SU-DHL-6 (cell line): ENCODE results near the gene AGRP.

ENCODE experiments used
- H2AFZ ChIP-seq: fragments of 200-600 bp; sonication (generic); 2 replicates; pipeline ENCODE4 v1.6.1; 2014; ENCODE audit warnings: low read depth, mild to moderate bottlenecking, moderate library complexity, mixed read lengths, antibody characterized with exemption, low read length; ENCODE audit not compliant: severe bottlenecking
- H3F3A ChIP-seq: fragments of 200-600 bp; shearing (Covaris generic); 2 replicates; pipeline ENCODE4 v1.6.0; 2016; ENCODE audit warnings: antibody characterized with exemption, mild to moderate bottlenecking; ENCODE audit not compliant: insufficient read depth
- H3K27ac ChIP-seq: fragments of 200-600 bp; sonication (generic); 2 replicates; pipeline ENCODE4 v1.5.1; 2016; ENCODE audit warnings: low read depth, mild to moderate bottlenecking, low read length, moderate library complexity, mixed read lengths
- H3K27me3 ChIP-seq: fragments of 200-600 bp; sonication (generic), shearing (Covaris generic); 2 replicates; pipeline ENCODE4 v1.6.0; 2014; ENCODE audit warnings: mild to moderate bottlenecking, low read length
- H3K36me3 ChIP-seq: fragments of 200-600 bp; sonication (generic); 2 replicates; pipeline ENCODE4 v1.6.1; 2014; ENCODE audit warnings: mild to moderate bottlenecking, low read length, mixed read lengths
- H3K4me2 ChIP-seq: fragments of 300-600, 200-600 bp; shearing (Covaris generic), sonication (generic); 2 replicates; pipeline ENCODE4 v1.6.0; 2014; ENCODE audit warnings: low read length, low read depth, mild to moderate bottlenecking; ENCODE audit not compliant: poor library complexity, severe bottlenecking
- H3K4me3 ChIP-seq: fragments of 200-600 bp; sonication (generic); 2 replicates; pipeline ENCODE4 v1.5.1; 2014; ENCODE audit warnings: antibody characterized with exemption, low read length, mild to moderate bottlenecking, mixed read lengths; ENCODE audit not compliant: insufficient read depth, poor library complexity, severe bottlenecking
- H3K79me2 ChIP-seq: fragments of 200-600 bp; sonication (generic); 2 replicates; pipeline ENCODE4 v1.6.1; 2014; ENCODE audit warnings: mild to moderate bottlenecking, low read length, moderate library complexity; ENCODE audit not compliant: insufficient read depth
- H3K9ac ChIP-seq: fragments of 200-600 bp; sonication (generic); 2 replicates; pipeline ENCODE4 v1.7.0; 2014; ENCODE audit warnings: mild to moderate bottlenecking, low read length
- H3K9me2 ChIP-seq: fragments of 200-600 bp; sonication (generic); replicated peaks from 2 replicates; pipeline ENCODE4 v1.6.1; 2014; ENCODE audit warnings: low read length; ENCODE audit not compliant: insufficient read depth
- H3K9me3 ChIP-seq: fragments of 200-600 bp; sonication (generic); 2 replicates; pipeline ENCODE4 v1.6.1; 2014; ENCODE audit warnings: low read length, mixed read lengths; ENCODE audit not compliant: insufficient read depth
- H4K20me1 ChIP-seq: fragments of 200-600 bp; sonication (generic); 2 replicates; pipeline ENCODE4 v1.6.1; 2014; ENCODE audit warnings: low read depth, mild to moderate bottlenecking, antibody characterized with exemption, low read length, moderate library complexity, mixed read lengths
- CTCF ChIP-seq: fragments of 200-600 bp; sonication (generic); IDR thresholded peaks from one replicate; pipeline ENCODE4 v1.5.1; 2017; ENCODE audit warnings: antibody characterized with exemption, mild to moderate bottlenecking, low read length, moderate library complexity; ENCODE audit not compliant: insufficient read depth, poor library complexity, severe bottlenecking
- EZH2phosphoT487 ChIP-seq: fragments of 200-600 bp; sonication (generic), shearing (Covaris generic); conservative IDR thresholded peaks from 2 replicates; pipeline ENCODE4 v1.6.1; 2018; ENCODE audit warnings: mild to moderate bottlenecking, antibody characterized with exemption, low read length, moderate library complexity, mixed read lengths

Gene AGRP, protein sequence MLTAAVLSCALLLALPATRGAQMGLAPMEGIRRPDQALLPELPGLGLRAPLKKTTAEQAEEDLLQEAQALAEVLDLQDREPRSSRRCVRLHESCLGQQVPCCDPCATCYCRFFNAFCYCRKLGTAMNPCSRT

DNA sequence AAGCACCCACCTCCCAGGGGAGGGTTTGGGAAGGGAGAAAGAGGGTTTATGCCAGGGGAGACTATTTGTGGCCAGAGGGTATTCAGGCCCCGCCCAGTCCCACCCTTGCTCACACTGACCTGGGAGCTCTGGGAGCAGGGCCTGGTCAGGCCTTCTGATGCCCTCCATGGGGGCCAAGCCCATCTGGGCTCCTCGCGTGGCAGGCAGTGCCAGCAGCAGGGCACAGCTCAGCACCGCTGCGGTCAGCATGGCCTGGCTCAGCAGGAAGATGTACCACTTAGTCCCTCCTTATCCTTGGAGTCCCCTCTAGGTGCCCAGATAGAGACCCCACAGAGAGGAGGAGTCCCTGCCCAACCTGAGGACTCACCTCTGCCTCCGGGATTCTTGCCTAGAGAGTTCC, at the start of gene AGRP:
Gene AGRP (minus strand): TSS at position 398 of the 400 bp plus-strand sequence. CDS start 149 bp downstream, at position 249.
- TF ChIP-seq EZH2phosphoT487 (no peak), CTCF (no peak)
- no peaks in the 10 kb centered on the region for H4K20me1 ChIP-seq
- H3K27ac ChIP-seq: peak within 1 kb of the TSS; percentile 81
- peaks cover 47% of the 10 kb centered on the region for H3K79me2 ChIP-seq
- no peaks in the 10 kb centered on the region for H3K9me3 ChIP-seq
- peak within 1 kb of the TSS; percentile 69 for H3K4me2 ChIP-seq
- peak within 1 kb of the TSS; percentile 69 for H3K4me3 ChIP-seq
- no peaks in the 10 kb centered on the region for H3K9me2 ChIP-seq
- H3K27me3 ChIP-seq: no peaks in the 10 kb centered on the region
- H2AFZ ChIP-seq: no peak within 1 kb of the TSS
- H3K9ac ChIP-seq: peak within 1 kb of the TSS; percentile 84
- no peaks in the 10 kb centered on the region for H3K36me3 ChIP-seq
- peaks cover 20% of the 10 kb centered on the region for H3F3A ChIP-seq

DNA sequence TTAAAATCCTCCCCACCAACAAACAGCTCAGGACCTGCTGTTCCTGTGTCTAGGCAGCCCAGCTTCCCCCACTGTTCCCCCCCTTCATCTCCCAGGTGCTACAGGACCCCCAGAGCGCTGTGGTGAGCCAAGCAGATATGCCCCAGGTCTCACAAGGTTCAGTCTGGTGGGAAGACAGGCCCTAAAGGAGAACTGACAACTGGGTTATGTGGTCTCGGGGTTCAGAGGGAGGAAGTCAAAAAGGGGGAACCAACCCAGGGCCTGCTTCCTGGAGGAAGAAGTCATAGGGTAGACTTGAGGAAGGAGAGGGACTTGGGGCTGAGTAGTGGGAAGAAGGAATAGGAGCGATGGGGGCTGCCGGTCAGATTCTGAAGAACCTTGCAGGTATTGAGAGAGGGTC, 47.9 kb upstream of the AGRP start:
- Histone ChIP-seq H3F3A (peaks cover 6% of the 10 kb centered on the region; the same call in 1 of the 2 replicates), H2AFZ (no peak overlapping the region), H3K9ac (peak overlapping the region; percentile 47; the same call in 1 of the 2 replicates), H3K79me2 (no peaks in the 10 kb centered on the region), H3K9me3 (no peaks in the 10 kb centered on the region), H3K27ac (peak overlapping the region; percentile 84), H3K4me3 (no peak overlapping the region), H3K9me2 (no peaks in the 10 kb centered on the region), H3K4me2 (peak overlapping the region; percentile 52), H4K20me1 (no peaks in the 10 kb centered on the region), H3K36me3 (no peaks in the 10 kb centered on the region), H3K27me3 (no peaks in the 10 kb centered on the region)
- TF ChIP-seq CTCF: no peak
- no peak for TF ChIP-seq EZH2phosphoT487

DNA sequence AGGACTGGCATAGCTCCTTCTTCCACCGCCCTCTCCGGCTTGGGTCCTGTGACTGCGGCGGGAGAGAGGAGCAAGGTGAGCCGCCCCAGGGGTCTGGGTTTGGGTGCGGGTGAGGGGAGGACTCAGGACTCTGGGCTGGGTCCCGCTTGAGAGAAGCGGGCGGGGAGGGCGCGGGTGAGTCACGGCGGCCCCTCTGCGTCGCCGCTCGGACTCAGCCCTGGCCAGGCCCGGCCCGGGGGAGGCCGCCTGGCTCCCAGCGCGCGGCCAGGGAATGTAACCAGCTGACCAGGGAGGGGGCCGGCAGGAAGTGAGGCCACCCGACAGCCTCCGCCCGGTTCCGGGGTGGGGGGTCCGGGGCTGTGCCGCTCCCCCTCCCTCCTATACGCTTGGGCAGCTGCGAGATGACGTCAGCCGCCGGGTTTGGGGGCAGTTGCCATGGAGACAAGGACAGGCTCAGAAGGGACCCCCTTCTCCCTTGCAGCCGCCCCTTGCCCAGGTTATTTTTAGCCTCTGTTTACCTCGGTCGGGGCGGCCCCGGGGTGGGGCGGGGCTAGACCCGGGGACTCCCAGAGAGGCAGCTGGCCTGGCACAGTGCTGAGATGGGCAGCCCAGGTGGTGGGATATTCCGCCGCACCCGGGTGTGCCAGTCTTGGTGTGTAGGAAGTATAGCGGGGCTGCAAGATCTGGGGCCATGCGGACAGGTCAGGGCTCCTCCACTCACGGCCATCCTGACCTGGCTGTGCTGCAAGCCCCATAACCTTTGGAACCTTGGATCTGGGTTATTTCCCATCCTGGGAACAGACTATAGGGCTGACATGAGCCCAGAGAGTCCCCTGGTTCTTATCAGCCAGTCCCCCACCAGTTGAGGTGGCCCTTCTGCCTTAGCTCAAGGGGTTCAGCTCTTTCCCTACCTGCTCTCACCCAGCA, 46.9 kb upstream of the AGRP start:
- peak overlapping the region; percentile 84 for H3K27ac ChIP-seq
- H3F3A ChIP-seq: peaks cover 5% of the 10 kb centered on the region; the same call in 1 of the 2 replicates
- H2AFZ ChIP-seq: no peak overlapping the region
- H3K79me2 ChIP-seq: no peaks in the 10 kb centered on the region
- no peaks in the 10 kb centered on the region for H3K9me2 ChIP-seq
- peak overlapping the region; percentile 29 for H3K4me3 ChIP-seq
- peak overlapping the region; percentile 47; the same call in 1 of the 2 replicates for H3K9ac ChIP-seq
- no peaks in the 10 kb centered on the region for H3K36me3 ChIP-seq
- H3K4me2 ChIP-seq: peak overlapping the region; percentile 52
- H4K20me1 ChIP-seq: no peaks in the 10 kb centered on the region
- no peaks in the 10 kb centered on the region for H3K27me3 ChIP-seq
- no peaks in the 10 kb centered on the region for H3K9me3 ChIP-seq
- TF ChIP-seq EZH2phosphoT487: no peak
- no peak for TF ChIP-seq CTCF
